Left renal cortex interstitium (tissue), 4 donors: ENCODE data around the gene PRR14. TPM values are rescaled to one million over a fixed set of nuclear protein-coding genes. Genes with fewer than 3 reads are reported as not detected.

ENCODE experiments used
- polyA plus RNA-seq, 4 donors: library from polyadenylated mRNA; unstranded; fragments of 120-200 nt; gene quantifications; one replicate each; pipeline ENCODE4 v1.2.1, GENCODE V29; 2013; ENCODE audit not compliant: insufficient read length in 4 of 4

PRR14 gene
- polyA plus RNA-seq, 4 donors = 38.2 to 54.8 (median 46.0) TPM

Other genes starting within 250 kb of the PRR14 start
- 10 to 100 TPM in 1 of 4 donors, 1 to 10 TPM in 3; 5.5 to 12.5 (median 6.9) TPM for gene ZNF771, start 243.4 kb upstream of the PRR14 start, polyA plus RNA-seq
- 10 to 100 TPM; 44.1 to 64.1 (median 48.8) TPM for gene DCTPP1, start 220.9 kb upstream of the PRR14 start, polyA plus RNA-seq
- 100 to 1,000 TPM in 1 of 4 donors, 10 to 100 TPM in 3; 84.0 to 104 (median 94.8) TPM for gene SEPHS2, start 205.1 kb upstream of the PRR14 start, polyA plus RNA-seq
- gene ITGAL, start 178.2 kb upstream of the PRR14 start, polyA plus RNA-seq = 1 to 10 TPM; 1.0 to 3.5 (median 1.7) TPM
- 10 to 100 TPM; 47.3 to 73.7 (median 63.8) TPM for gene ZNF768, start 124.4 kb upstream of the PRR14 start, polyA plus RNA-seq
- gene ZNF747, start 116.1 kb upstream of the PRR14 start, polyA plus RNA-seq = 10 to 100 TPM in 3 of 4 donors, 1 to 10 TPM in 1; 9.1 to 12.3 (median 11.3) TPM
- gene ZNF764, start 92.6 kb upstream of the PRR14 start, polyA plus RNA-seq = 10 to 100 TPM in 3 of 4 donors, 1 to 10 TPM in 1; 9.4 to 18.6 (median 15.0) TPM
- gene ZNF688, start 79.2 kb upstream of the PRR14 start, polyA plus RNA-seq = 10 to 100 TPM; 11.3 to 18.5 (median 15.8) TPM
- 10 to 100 TPM; 17.5 to 36.5 (median 27.8) TPM for gene ZNF785, start 65.3 kb upstream of the PRR14 start, polyA plus RNA-seq
- 10 to 100 TPM; 12.8 to 16.0 (median 14.4) TPM for gene ZNF689, start 40.6 kb upstream of the PRR14 start, polyA plus RNA-seq
- gene FBRS, start 7.5 kb downstream of the PRR14 start, polyA plus RNA-seq = 10 to 100 TPM; 39.7 to 97.0 (median 67.1) TPM
- gene SRCAP, start 48.2 kb downstream of the PRR14 start, polyA plus RNA-seq = 10 to 100 TPM; 23.0 to 62.5 (median 37.3) TPM
- 10 to 100 TPM; 22.9 to 44.4 (median 33.9) TPM for gene PHKG2, start 97.5 kb downstream of the PRR14 start, polyA plus RNA-seq
- gene CFAP119, start 111.1 kb downstream of the PRR14 start, polyA plus RNA-seq = 10 to 100 TPM in 2 of 4 donors, 1 to 10 TPM in 2; 7.8 to 12.1 (median 10.2) TPM
- gene RNF40, start 111.4 kb downstream of the PRR14 start, polyA plus RNA-seq = 100 to 1,000 TPM; 112 to 130 (median 120) TPM
- 10 to 100 TPM; 25.7 to 29.5 (median 27.2) TPM for gene ZNF629, start 136.2 kb downstream of the PRR14 start, polyA plus RNA-seq
- gene BCL7C, start 243.1 kb downstream of the PRR14 start, polyA plus RNA-seq = 10 to 100 TPM; 38.4 to 57.2 (median 44.5) TPM
- gene CTF1, start 245.7 kb downstream of the PRR14 start, polyA plus RNA-seq = 1 to 10 TPM; 6.2 to 9.8 (median 7.7) TPM